K562 (cell line): ENCODE data around the gene BCL2L13. TPM values are rescaled to one million over a fixed set of nuclear protein-coding genes. Genes with fewer than 3 reads are reported as not detected.

Experiments
- ATAC-seq: fragments of 200-7000 bp; cut with Tn5 transposase; 3 replicates; pipeline ENCODE4 v1.9.1; 2020; ENCODE audit warnings: moderate library complexity
- BruUV-seq: library from RNA; stranded (reverse); fragments of 400-500 nt; replicated peaks from 2 replicates; lab custom pipeline; 2021; lab: Mats Ljungman, UMichigan
- CTCF ChIA-PET: fragments of 300-600 bp; formaldehyde crosslinking; extraction: SDS; loops from one replicate; lab custom pipeline; 2021; ENCODE audit warnings: low intra/inter-chr PET ratio; lab: Yijun Ruan, JAX
- POLR2A ChIA-PET: fragments of 300-600, 350-650 bp; sonication (Branson Sonifier 250); formaldehyde crosslinking; extraction: SDS; loops from one replicate; lab custom pipeline; 2021; ENCODE audit warnings: antibody characterized with exemption, inconsistent platforms; lab: Yijun Ruan, JAX
- DNase-seq, 4 experiments: peaks; one replicate each; pipeline versions ENCODE4 v3.0.0 to v3.0.0-alpha.2; 2011 to 2018; ENCODE audit warnings: low spot score in 3 of 4, mixed read lengths in 3 of 4; ENCODE audit errors: extremely low read depth in 1 of 4
- FAIRE-seq: peaks from 2 replicates; lab custom pipeline; 2011; peaks lifted over from hg19 to GRCh38; lab: Jason Lieb, UNC
- H2AFZ ChIP-seq: 2 replicates; pipeline ENCODE4 v1.6.0; 2011; ENCODE audit warnings: low read depth, low read length, control low read depth, inconsistent platforms
- H3K27ac ChIP-seq: fragments of 200-600 bp; 3 replicates; pipeline ENCODE4 v1.8.0; 2011; ENCODE audit warnings: low read depth, mild to moderate bottlenecking, control low read depth, inconsistent platforms, low read length, moderate library complexity, mixed read lengths; ENCODE audit errors: extremely low read depth
- H3K27me3 ChIP-seq, 2 experiments: fragments of 300-600 bp in 1 of 2; 2 replicates in 1 of 2; 3 replicates in 1 of 2; pipeline versions ENCODE4 v1.6.0 to v1.8.0; 2011; ENCODE audit warnings: inconsistent platforms in 2 of 2, low read length in 2 of 2, mild to moderate bottlenecking in 1 of 2, mixed read lengths in 1 of 2, moderate library complexity in 1 of 2; ENCODE audit not compliant: control insufficient read depth in 2 of 2, insufficient read depth in 2 of 2
- H3K36me3 ChIP-seq: fragments of 300-600 bp; 3 replicates; pipeline ENCODE4 v1.8.0; 2011; ENCODE audit warnings: mild to moderate bottlenecking, low read length, inconsistent platforms; ENCODE audit not compliant: control insufficient read depth, insufficient read depth
- H3K4me1 ChIP-seq, 2 experiments: fragments of 200-600 bp in 1 of 2; replicated peaks in 1 of 2; 2 replicates in 1 of 2; 3 replicates in 1 of 2; pipeline versions ENCODE4 v1.5.1 to v1.8.0; 2011; ENCODE audit warnings: inconsistent platforms in 2 of 2, low read length in 2 of 2, mild to moderate bottlenecking in 1 of 2, mixed read lengths in 1 of 2, moderate library complexity in 1 of 2; ENCODE audit not compliant: control insufficient read depth in 2 of 2, insufficient read depth in 2 of 2
- H3K4me2 ChIP-seq: 2 replicates; pipeline ENCODE4 v1.6.1; 2011; ENCODE audit warnings: low read length, control low read depth, inconsistent platforms, mixed read lengths; ENCODE audit not compliant: insufficient read depth
- H3K4me3 ChIP-seq: fragments of 200-600 bp; sonication (generic), shearing (Covaris generic); 2 replicates; pipeline ENCODE4 v1.5.1; 2016; ENCODE audit warnings: control low read depth, inconsistent platforms
- H3K79me2 ChIP-seq: fragments of 200-600 bp; 3 replicates; pipeline ENCODE4 v1.8.0; 2011; ENCODE audit warnings: low read length, inconsistent platforms; ENCODE audit not compliant: control insufficient read depth, insufficient read depth
- H3K9ac ChIP-seq, 2 experiments: 2 replicates each; pipeline versions ENCODE4 v1.6.0 to v1.6.1; 2011; ENCODE audit warnings: low read depth in 2 of 2, low read length in 2 of 2, control low read depth in 1 of 2, inconsistent platforms in 1 of 2, mild to moderate bottlenecking in 1 of 2, mixed read lengths in 1 of 2; ENCODE audit not compliant: insufficient read depth in 1 of 2
- H3K9me1 ChIP-seq: one replicate; pipeline ENCODE4 v1.6.0; 2011; ENCODE audit warnings: inconsistent platforms, mild to moderate bottlenecking, low read length, moderate library complexity; ENCODE audit not compliant: control insufficient read depth, insufficient read depth
- H3K9me3 ChIP-seq: replicated peaks from 2 replicates; pipeline ENCODE4 v1.5.1; 2011; ENCODE audit warnings: low read depth, low read length, inconsistent platforms; ENCODE audit not compliant: control insufficient read depth, insufficient read depth
- H4K20me1 ChIP-seq: replicated peaks from 2 replicates; pipeline ENCODE4 v1.6.1; 2011; ENCODE audit warnings: low read length, inconsistent platforms, mixed read lengths; ENCODE audit not compliant: control insufficient read depth, insufficient read depth
- ATF1 ChIP-seq, 2 experiments: fragments of 450-650 bp in 1 of 2; IDR thresholded peaks; 2 replicates each; pipeline ENCODE4 v1.6.1; 2016; ENCODE audit warnings: missing compliant biosample characterization in 1 of 2, missing genetic modification characterization in 1 of 2
- CBX3 ChIP-seq, 2 experiments: IDR thresholded peaks; 1 replicate in 1 of 2; 2 replicates in 1 of 2; pipeline ENCODE4 v1.6.1; 2012; ENCODE audit warnings: inconsistent platforms in 2 of 2, low read length in 2 of 2, borderline replicate concordance in 1 of 2, control low read depth in 1 of 2
- WGBS: fragments of 100-300 bp; shearing (Covaris generic); methylation state at CpG from one replicate; pipeline ENCODE4 v1.1.6; 2016; ENCODE audit warnings: low coverage, mixed read lengths; ENCODE audit not compliant: insufficient coverage; ENCODE audit errors: missing lambda C conversion rate; 5-methylcytosine and 5-hydroxymethylcytosine counted together
- in situ Hi-C: fragments of 300-500 bp; cut with MboI; formaldehyde crosslinking; loops from 4 replicates; pipeline ENCODE4 v1.15.0; 2018; ENCODE audit warnings: inconsistent platforms, mixed read lengths
- intact Hi-C: fragments of 100-400 bp; cut with micrococcal nuclease; formaldehyde crosslinking; loops from 2 replicates; pipeline ENCODE4 v1.14.2; 2022
- polyA plus RNA-seq, 8 experiments: library from polyadenylated mRNA; depleted of rRNA in 4 of 8; stranded (reverse) in 5 of 8; unstranded in 3 of 8; fragments of >200 nt; fragmentation: Nextera tagmentation in 2 of 8; fragmentation: Illumina TruSeq in 1 of 8; extraction: Ambion mirVana in 2 of 8; extraction: Trizol in 1 of 8; gene quantifications; 2 replicates each; pipeline versions ENCODE4 v1.2.1 to v1.2.3, GENCODE V29; 2011 to 2014; ENCODE audit warnings: inconsistent platforms in 1 of 8, missing spikeins in 1 of 8
- total RNA-seq, 7 experiments: library from RNA; depleted of rRNA in 6 of 7; stranded (reverse); fragments of >200 nt in 6 of 7; fragmentation: Illumina TruSeq in 2 of 7; extraction: Trizol in 2 of 7; gene quantifications; 2 replicates each; pipeline versions ENCODE4 v1.2.1 to v1.2.3, GENCODE V29; 2011 to 2021; ENCODE audit warnings: low replicate concordance in 1 of 7

BCL2L13 gene
- total and polyA plus RNA-seq, 9 of the 15 experiments (the other 6 are each of a cell fraction or from before 2014, with no cell fraction given), result 41.5 to 63.4 (median 56.5) TPM

DNA sequence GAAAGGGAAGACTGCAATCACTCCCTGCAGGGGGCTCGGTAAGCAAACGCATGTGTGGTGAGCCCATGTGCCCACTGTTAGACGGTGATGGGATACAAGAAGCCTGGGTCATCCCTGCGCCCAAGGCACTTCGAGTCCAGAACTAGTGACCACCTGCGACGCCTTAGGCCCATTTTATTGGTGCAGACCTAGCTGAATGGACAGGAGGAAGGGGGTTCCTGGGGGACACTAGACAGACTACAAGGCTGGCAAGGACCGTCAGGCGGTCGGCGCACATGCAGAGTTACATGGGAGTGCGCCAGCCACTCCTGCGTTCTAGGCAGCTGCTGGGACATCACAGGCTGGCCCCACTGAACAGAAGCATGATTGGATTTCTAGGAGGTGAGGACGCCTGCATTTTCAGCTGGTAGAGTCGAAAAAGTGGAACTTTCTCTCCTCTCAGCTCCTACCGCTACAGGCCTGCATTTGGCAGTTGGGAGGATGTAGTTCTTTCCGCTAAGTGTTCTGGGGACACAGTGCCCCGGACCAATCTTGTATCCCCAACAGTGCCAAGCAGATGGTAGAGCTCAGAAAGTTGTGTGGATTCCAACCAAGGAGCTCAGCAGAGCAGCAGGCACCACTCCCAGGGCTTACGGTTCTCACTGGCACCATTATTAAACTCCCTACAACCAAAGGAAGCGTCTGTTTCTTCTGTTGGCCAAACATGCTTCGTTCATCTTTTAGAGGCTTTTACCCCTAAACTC lies 100.0 kb downstream of the BCL2L13 start:
- no peak overlapping the region for H3K27ac ChIP-seq
- no peak overlapping the region for H2AFZ ChIP-seq
- CTCF ChIA-PET, result no interaction called here
- DNase-seq (no peak), FAIRE-seq (no peak), ATAC-seq (no peak)
- no peak overlapping the region for H3K9ac ChIP-seq
- H3K4me1 ChIP-seq, result peaks cover 0 to 9% of the 10 kb centered on the region in 2 experiments; a peak in 2 of 5 replicates
- peaks cover 8% of the 10 kb centered on the region; the same call in 1 of the 2 replicates for H4K20me1 ChIP-seq
- no peak for TF ChIP-seq ATF1 (CRISPR knock-in tag; IDR thresholded peaks at IDR 0.05)
- TF ChIP-seq ATF1 (tag; IDR thresholded peaks at IDR 0.05), result no peak
- no peak for TF ChIP-seq CBX3 (IDR thresholded peaks at IDR 0.05; ENCODE audit: borderline replicate concordance in 1 of 2, low read length in 2 of 2)
- POLR2A ChIA-PET, result interaction anchor here (1.0 kb wide), 1 partner anchor 35 kb away, joined by 3 read pairs; no protein-coding TSS in a partner anchor
- no peak overlapping the region for H3K4me2 ChIP-seq
- intact Hi-C loops, result no loop called here
- BruUV-seq, result no TSS peak
- H3K36me3 ChIP-seq, result peaks cover 62% of the 10 kb centered on the region
- WGBS, result 93% methylated on average over 21 of the region's 21 CpGs
- H3K79me2 ChIP-seq, result no peaks in the 10 kb centered on the region
- in situ Hi-C loops, result loop anchor here (10.0 kb wide), 1 partner anchor 184 kb away; no protein-coding TSS in a partner anchor
- no peak overlapping the region for H3K4me3 ChIP-seq
- no peaks in the 10 kb centered on the region for H3K9me3 ChIP-seq
- no peaks in the 10 kb centered on the region for H3K27me3 ChIP-seq
- H3K9me1 ChIP-seq, result peaks cover 2% of the 10 kb centered on the region
